Stomach (tissue), 9 donors: ENCODE measurements around the gene TMEM119. TPM values are rescaled to one million over a fixed set of nuclear protein-coding genes. Genes with fewer than 3 reads are reported as not detected.

Experiments
- DNase-seq, 2 donors: peaks; one replicate each; pipeline versions ENCODE4 v3.0.0 to v3.0.0-alpha.2; 2013 to 2019
- H3K27ac ChIP-seq, 5 donors: fragments of 200-600 bp in 4 of 5; sonication (generic) in 4 of 5; one replicate each; pipeline ENCODE4 v1.5.1; 2013 to 2019; ENCODE audit warnings: mild to moderate bottlenecking in 1 of 5, moderate library complexity in 1 of 5
- H3K27me3 ChIP-seq, 3 donors: fragments of 200-600 bp; sonication (generic); one replicate each; pipeline ENCODE4 v1.5.1; 2017 to 2019; ENCODE audit warnings: mixed run types in 1 of 3
- H3K36me3 ChIP-seq, 4 donors: fragments of 200-600 bp; sonication (generic); 1 replicate in 3 of 4; 2 replicates in 1 of 4; pipeline ENCODE4 v1.5.1; 2016 to 2019
- H3K4me1 ChIP-seq, 4 donors: fragments of 200-600 bp; sonication (generic); one replicate each; pipeline ENCODE4 v1.5.1; 2016 to 2019
- H3K4me3 ChIP-seq, 4 donors: fragments of 200-600 bp; sonication (generic) in 3 of 4; one replicate each; pipeline ENCODE4 v1.5.1; 2016 to 2019; ENCODE audit warnings: mild to moderate bottlenecking in 1 of 4
- H3K9me3 ChIP-seq, 4 donors: fragments of 200-600 bp; sonication (generic); one replicate each; pipeline ENCODE4 v1.5.1; 2016 to 2019
- EP300 ChIP-seq: sonication (generic); formaldehyde crosslinking; IDR thresholded peaks from one replicate; pipeline ENCODE4 v1.6.1; 2017; ENCODE audit warnings: antibody characterized with exemption
- POLR2A ChIP-seq, 4 donors: fragments of 450-650 bp; IDR thresholded peaks; one replicate each; pipeline ENCODE4 v1.6.1; 2016; ENCODE audit warnings: antibody characterized with exemption in 4 of 4, control low read depth in 2 of 4, mild to moderate bottlenecking in 1 of 4, moderate library complexity in 1 of 4
- POLR2AphosphoS5 ChIP-seq, 3 donors: sonication (generic); formaldehyde crosslinking; IDR thresholded peaks; one replicate each; pipeline ENCODE4 v1.6.1; 2016; ENCODE audit warnings: antibody characterized with exemption in 3 of 3
- WGBS, 5 donors: extraction: QIAGEN DNeasy Blood & Tissue Kit in 3 of 5; methylation state at CpG; one replicate each; pipeline versions ENCODE4 v1.1.5 to v1.1.7; 2013 to 2018; 5-methylcytosine and 5-hydroxymethylcytosine counted together
- intact Hi-C: fragments of 100-400 bp; cut with DNase I; formaldehyde crosslinking; loops from one replicate; pipeline ENCODE4 v1.15.1; 2023; ENCODE audit warnings: low total_unique reads
- polyA plus RNA-seq, 3 donors: library from polyadenylated mRNA; stranded (reverse); fragments of 200-250 nt; gene quantifications; one replicate each; pipeline ENCODE4 v1.2.3, GENCODE V29; 2013
- total RNA-seq, 5 donors: library from RNA; depleted of rRNA; stranded (reverse); fragments of >200 nt; gene quantifications; one replicate each; pipeline versions ENCODE4 v1.1.0 to v1.2.3, GENCODE V29; 2014 to 2016
- TF ChIP-seq, protein P1 (sequence below), 7 experiments: fragments of 450-650 bp in 4 of 7; fragments of 200-600 bp in 3 of 7; sonication (generic) in 3 of 7; IDR thresholded peaks; one replicate each; pipeline ENCODE4 v1.5.1; 2016 to 2019; ENCODE audit warnings: antibody characterized with exemption in 7 of 7, control low read depth in 2 of 7, mild to moderate bottlenecking in 1 of 7
- donor health status: healthy with polysubstance abuse.
- donor health status: Bipolar disorder and iron deficiency.
- donor health status: healthy.

TMEM119 gene
- total and polyA plus RNA-seq, 8 donors, result 0.45 to 17.1 (median 11.2) TPM; not detected in 1

GRCh38 chr12:108585864-108586263, 12.0 kb downstream of the TMEM119 start:
- TF ChIP-seq POLR2A (IDR thresholded peaks at IDR 0.05) (no peak), EP300 (no peak), POLR2AphosphoS5 (IDR thresholded peaks at IDR 0.05) (no peak)
- TF ChIP-seq, protein P1, sequence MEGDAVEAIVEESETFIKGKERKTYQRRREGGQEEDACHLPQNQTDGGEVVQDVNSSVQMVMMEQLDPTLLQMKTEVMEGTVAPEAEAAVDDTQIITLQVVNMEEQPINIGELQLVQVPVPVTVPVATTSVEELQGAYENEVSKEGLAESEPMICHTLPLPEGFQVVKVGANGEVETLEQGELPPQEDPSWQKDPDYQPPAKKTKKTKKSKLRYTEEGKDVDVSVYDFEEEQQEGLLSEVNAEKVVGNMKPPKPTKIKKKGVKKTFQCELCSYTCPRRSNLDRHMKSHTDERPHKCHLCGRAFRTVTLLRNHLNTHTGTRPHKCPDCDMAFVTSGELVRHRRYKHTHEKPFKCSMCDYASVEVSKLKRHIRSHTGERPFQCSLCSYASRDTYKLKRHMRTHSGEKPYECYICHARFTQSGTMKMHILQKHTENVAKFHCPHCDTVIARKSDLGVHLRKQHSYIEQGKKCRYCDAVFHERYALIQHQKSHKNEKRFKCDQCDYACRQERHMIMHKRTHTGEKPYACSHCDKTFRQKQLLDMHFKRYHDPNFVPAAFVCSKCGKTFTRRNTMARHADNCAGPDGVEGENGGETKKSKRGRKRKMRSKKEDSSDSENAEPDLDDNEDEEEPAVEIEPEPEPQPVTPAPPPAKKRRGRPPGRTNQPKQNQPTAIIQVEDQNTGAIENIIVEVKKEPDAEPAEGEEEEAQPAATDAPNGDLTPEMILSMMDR (IDR thresholded peaks at IDR 0.05), result no peak
- H3K4me1 ChIP-seq, result no peaks in the 10 kb centered on the region
- H3K27ac ChIP-seq, result no peak overlapping the region
- H3K4me3 ChIP-seq, result no peak overlapping the region
- H3K36me3 ChIP-seq, result no peaks in the 10 kb centered on the region
- intact Hi-C loops, result no loop called here
- H3K27me3 ChIP-seq, result peaks cover 0 to 22% (median 0%) of the 10 kb centered on the region in 3 donors
- H3K9me3 ChIP-seq, result no peaks in the 10 kb centered on the region
- 65 to 74% (median 73%) methylated on average over 4 of the region's 4 CpGs for WGBS, 5 donors
- no peak for DNase-seq

DNA sequence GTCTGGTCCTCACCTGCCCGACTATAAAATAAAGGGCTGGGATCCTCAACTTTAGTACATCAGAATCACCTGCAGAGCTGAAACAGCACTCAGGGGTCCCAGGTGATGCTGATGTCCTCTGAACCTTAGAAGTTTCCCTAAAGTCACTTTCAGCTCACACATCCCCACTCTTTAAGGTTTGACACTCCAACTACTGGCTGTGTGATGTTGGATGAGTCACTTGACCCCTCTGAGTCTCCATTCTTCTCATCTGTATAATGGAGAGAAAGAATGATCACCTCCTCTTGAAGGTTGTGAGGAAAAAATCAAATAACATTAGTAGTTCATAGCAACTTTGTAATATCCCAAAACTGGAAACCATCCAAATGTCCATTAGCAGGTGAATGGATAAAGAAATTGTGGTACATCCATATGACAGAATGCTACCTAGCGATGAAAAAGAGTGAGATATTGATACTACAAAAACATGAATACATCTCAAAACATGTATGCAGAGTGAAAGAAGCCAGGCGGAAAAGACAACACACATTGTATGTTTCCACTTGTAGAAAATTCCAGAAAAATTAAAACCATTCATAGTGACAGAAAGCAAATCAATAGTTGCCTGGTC, 13.3 kb downstream of the TMEM119 start:
- no peak overlapping the region for H3K27ac ChIP-seq
- H3K27me3 ChIP-seq, result peaks cover 0 to 16% (median 0%) of the 10 kb centered on the region in 3 donors
- no peak overlapping the region for H3K4me3 ChIP-seq
- TF ChIP-seq EP300 (no peak), POLR2AphosphoS5 (IDR thresholded peaks at IDR 0.05) (no peak), POLR2A (IDR thresholded peaks at IDR 0.05) (no peak)
- TF ChIP-seq, protein P1 (IDR thresholded peaks at IDR 0.05), result no peak
- intact Hi-C loops, result no loop called here
- WGBS, 5 donors, result 72 to 79% (median 76%) methylated on average over 3 of the region's 3 CpGs
- no peaks in the 10 kb centered on the region for H3K9me3 ChIP-seq
- no peak for DNase-seq
- H3K4me1 ChIP-seq, result no peaks in the 10 kb centered on the region
- H3K36me3 ChIP-seq, result no peaks in the 10 kb centered on the region

DNA sequence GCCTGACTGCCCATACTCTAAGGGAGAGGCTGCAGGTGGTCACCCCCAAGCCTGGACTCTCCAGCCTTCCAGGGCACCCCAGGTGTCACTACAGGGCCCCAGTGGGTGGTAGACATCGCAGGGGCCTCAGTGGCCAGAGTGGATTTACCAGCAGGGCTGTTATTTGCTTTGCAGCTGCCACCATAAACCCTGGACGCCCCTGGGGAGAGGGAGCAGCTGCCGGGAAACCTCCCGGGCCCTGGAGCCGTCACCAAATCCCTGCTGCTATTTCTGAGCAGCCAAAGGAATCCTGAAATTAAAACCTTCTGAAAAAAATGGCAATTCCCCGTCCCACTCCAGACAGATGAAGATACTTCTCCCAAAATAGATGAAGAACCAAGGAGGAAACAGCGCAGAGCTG, 13.9 kb downstream of the TMEM119 start:
- intact Hi-C loops, result no loop called here
- TF ChIP-seq POLR2AphosphoS5 (IDR thresholded peaks at IDR 0.05) (no peak), EP300 (no peak), POLR2A (IDR thresholded peaks at IDR 0.05) (no peak)
- TF ChIP-seq, protein P1 (IDR thresholded peaks at IDR 0.05), result no peak
- WGBS, 5 donors, result 32 to 51% (median 40%) methylated on average over 3 to 7 of the region's 7 CpGs
- H3K4me1 ChIP-seq, result no peaks in the 10 kb centered on the region
- H3K4me3 ChIP-seq, result no peak overlapping the region
- H3K36me3 ChIP-seq, result no peaks in the 10 kb centered on the region
- no peak overlapping the region for H3K27ac ChIP-seq
- DNase-seq, result no peak
- no peaks in the 10 kb centered on the region for H3K9me3 ChIP-seq
- H3K27me3 ChIP-seq, result peaks cover 0 to 10% (median 0%) of the 10 kb centered on the region in 3 donors

- Histone ChIP-seq H3K36me3 (no peaks in the 10 kb centered on the region), H3K4me1 (no peaks in the 10 kb centered on the region), H3K4me3 (no peak overlapping the region), H3K27ac (no peak overlapping the region), H3K27me3 (peaks cover 0 to 6% (median 0%) of the 10 kb centered on the region in 3 donors), H3K9me3 (no peaks in the 10 kb centered on the region)
- no peak for DNase-seq
- WGBS, 5 donors, result 75 to 87% (median 80%) methylated on average over 7 to 10 of the region's 10 CpGs
- TF ChIP-seq POLR2A (IDR thresholded peaks at IDR 0.05) (no peak), EP300 (no peak)
- TF ChIP-seq, protein P1 (IDR thresholded peaks at IDR 0.05), result no peak
- intact Hi-C loops, result no loop called here
Observed at GRCh38 chr12:108582978-108583770, 14.7 kb downstream of the TMEM119 start.
